Stimulated activated CD4-positive, alpha-beta T cell treated with anti-CD3 and anti-CD28 coated beads, Interleukin-1b, Interleukin-23, amount 100 ng/mL, for 48 hours (primary cell): Measurements from ENCODE around the gene CEP85.
"Not testable (repeated sequence)": the region's sequence is repeated elsewhere in the genome, so short reads cannot be mapped to it uniquely, and the experiment has no call there.

Experiments
- DNase-seq: peaks from one replicate; pipeline ENCODE4 v3.0.0-alpha.2; 2020

Gene CEP85

GRCh38 chr1:26291433-26291832 lies 57.4 kb downstream of the CEP85 start:
- DNase-seq = no peak

GRCh38 chr1:26291939-26292338 lies 57.9 kb downstream of the CEP85 start:
- DNase-seq = no peak

GRCh38 chr1:26292735-26293134 lies 58.7 kb downstream of the CEP85 start:
- DNase-seq = not testable (repeated sequence)

DNA sequence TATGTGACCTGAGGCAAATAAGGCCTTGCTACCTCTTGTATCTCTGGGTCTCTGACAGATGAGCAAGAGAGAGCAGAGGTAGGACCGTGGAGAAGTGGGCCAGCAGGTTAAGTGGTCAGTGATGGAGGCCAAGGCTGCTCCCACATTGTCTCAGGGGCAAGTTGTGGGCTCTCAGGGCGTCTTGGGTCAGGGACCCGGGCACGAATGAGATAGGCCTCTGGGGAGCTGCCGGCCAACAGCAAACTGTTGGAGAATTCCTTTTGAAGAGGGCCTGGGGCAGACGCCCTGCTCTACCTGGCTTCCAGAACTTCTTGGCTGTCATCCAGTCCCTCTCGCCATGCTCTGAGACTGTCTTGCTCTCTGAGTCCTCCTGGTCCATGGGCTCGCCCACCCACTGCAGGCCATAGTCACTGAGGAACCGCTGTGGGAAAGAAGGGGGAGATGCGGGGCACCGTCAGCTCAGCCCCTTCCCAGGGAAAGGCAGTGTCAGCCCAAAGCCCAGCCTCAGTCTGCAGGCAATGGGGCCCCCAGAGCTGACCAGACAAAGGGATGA lies 60.0 kb downstream of the CEP85 start:
- no peak for DNase-seq

- no peak for DNase-seq
Measured at GRCh38 chr1:26295194-26296138, 61.5 kb downstream of the CEP85 start.

DNA sequence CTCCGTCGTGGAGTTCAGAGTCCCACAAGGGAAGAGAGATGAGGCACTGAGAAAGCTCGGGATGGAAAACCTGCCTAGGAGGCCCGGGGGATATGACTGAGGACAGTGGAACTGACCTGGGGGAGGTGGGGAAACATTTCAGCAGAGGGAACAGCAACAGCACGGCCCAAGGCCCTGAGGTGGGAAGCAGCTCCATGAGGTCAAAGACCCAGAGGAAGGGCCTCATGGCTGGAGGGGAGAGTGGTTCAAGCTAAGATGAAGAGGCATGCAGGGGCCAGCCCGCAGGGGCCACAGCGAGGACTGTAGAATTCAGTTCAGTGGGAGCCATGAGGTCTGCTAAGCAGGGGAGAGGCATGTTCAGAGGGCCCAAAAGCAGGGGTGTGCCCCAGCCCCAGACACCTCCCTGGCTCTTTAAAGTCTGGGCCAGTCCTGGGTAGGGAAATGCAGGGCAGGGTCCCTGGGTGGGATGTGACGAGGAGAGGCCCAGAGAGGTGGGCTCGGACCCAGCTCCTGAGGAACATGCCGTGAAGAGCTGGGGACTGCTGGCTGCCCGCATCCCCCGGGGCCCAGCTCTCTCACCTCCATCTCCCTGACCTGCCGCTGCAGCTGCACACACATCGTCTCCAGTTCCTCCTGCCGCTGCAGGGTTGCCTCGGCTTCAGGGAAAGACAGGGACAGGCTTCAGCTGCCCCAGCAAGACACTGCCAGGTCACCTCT lies 62.5 kb downstream of the CEP85 start:
- no peak for DNase-seq

- no peak for DNase-seq
Measured at GRCh38 chr1:26297057-26297790, 63.2 kb downstream of the CEP85 start.

DNA sequence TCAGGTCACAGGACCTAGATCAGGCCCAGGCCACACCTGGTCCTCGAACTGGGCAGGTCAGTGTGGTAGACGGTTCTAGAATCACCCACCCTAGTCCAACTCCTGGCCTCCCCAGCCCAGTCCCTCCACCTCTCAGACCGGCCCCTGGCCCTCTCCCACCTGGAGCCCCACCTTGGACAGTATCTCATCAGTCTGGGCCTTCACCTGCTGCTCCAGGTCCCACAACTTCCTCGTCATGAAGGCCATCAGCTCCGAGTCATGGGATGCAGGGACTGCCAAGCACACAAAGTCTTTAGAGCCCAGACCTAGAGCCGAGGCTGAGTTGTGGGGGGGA lies 63.8 kb downstream of the CEP85 start:
- no peak for DNase-seq

DNA sequence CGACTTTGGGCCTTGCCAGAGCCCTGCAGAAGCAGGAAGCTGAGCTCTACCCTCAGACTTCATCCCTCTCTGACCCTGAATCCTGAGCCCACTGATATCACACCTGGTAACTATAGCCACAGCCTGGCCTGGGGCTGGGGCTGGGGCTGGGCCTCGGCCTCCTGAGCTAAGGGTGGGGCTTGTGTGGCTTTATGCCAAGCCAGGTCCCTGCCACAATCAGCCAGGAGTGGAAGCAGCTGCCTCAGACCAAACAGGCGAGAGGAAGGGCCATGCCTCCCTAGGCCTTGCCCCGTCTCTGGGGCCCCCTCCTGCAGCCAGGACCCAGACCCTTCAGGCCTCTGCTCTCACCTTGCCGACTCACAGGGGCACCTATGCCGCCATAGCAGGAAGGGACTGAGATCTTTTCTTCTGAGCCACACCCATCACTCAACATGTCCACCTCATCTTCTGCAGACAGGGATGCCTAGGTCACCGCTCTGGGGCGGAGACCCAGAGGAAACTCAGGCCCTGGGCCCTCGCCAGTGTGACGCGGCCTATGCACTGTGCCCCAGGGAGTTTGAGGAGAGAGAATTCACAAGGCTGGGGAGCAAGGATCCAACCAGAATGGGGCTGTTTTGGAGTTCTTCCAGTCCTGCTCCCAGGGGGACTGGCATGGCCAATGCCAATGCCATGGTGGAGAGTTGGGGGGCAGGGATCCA lies 66.7 kb downstream of the CEP85 start:
- DNase-seq = no peak

DNA sequence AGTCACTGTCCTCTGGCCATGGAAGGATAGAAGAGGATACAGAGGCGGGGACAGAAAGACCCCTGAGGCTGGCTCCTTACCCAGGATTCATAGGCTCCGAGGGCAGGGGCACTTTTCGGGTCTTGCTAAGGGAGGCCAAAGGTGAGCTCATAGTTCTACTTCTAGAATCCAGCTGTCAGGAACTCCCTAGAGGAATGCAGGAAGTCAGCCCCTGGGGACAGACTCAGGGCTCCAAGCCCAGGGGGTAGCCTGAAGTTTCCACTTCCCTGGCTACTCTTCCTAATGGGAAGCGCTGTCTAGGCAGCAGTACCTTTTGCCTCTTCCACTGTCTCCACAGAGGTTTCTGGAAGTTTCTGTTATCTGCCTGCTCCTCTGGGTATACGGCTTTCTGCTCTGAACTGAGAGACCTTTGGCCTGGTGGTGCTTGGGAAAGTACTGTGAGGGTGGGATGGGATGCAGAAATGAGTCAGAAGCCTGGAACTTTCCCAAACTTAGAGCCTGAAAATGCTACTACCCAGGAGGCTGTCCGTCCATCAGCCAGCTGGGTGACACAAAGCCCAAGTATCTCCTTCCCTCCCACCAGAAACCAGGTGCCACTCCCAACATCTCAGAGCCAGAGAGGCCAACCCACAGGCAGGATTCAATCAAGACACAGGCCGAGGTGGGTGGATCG lies 68.9 kb downstream of the CEP85 start:
- DNase-seq = no peak

GRCh38 chr1:26305667-26306289 lies 71.8 kb downstream of the CEP85 start:
- no peak for DNase-seq

DNA sequence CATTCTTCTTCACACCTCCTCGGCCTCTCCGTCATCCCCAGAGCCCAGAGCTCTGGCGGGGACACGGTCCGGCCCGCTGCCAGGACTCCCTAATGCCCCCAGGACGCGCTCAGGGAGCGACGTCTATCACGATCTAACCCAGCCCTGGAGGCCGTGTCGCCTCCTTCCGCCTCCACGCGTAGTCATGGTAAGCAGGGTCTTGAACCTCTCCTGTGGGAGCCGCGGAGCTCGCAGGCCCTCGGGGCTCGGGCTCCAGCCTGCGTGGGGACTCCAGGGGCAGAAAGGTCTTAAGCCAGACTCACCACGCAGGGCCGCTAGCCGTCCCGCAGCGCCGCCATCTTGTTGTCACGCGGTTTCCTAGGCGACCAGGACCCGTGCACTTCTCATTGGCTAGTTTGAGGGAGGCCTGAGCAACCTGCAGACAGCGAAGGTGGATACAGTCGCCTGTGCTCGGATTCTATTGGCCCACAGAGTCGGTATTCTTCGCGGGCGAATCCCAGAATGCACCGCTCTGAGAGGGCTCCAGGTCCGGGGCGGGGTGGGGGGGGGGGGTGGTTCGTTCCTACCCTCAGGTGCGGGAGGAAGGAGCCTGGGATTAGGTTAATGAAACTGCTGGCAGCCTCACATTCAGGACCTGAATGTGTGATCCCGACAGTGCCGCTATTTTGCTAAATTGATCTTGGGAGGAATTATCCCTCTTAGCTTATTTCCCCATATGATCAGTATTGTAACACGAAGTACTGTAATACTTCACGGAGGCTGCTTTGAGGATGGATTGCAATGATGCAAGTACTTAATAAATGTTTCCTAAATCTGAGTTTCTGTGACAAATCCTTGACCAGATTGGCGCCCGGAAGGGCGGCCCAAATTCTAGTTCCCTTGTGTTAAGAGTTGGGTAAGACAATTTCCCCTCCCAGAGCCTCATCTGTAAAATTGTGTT lies 72.6 kb downstream of the CEP85 start, which contains the start of gene UBXN11:
Gene UBXN11 (minus strand): TSS at position 347 of the 940 bp plus-strand sequence. CDS start 3,753 bp downstream, outside the sequence.
- peak; percentile 95 for DNase-seq

DNA sequence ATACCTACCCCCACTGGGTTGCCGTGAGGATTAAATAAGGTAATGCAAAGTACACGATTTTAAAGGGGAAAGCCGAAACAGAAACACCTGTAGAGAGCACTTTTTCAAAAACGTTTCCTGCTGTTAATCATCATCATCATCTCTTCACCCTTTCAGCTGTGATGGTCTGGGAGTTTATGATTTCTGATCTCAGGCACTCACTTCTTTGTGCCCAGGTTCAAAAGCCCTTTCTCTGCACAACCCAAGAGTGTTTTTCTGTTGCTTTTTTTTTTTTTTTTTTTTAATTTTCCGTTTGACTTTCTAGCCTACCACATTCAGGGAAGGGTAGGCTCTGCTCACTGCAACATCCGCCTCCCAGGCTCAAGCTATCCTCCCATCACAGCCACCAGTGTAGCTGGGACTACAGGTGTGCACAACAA lies 73.4 kb downstream of the CEP85 start:
- no peak for DNase-seq

GRCh38 chr1:26307966-26308899 lies 74.2 kb downstream of the CEP85 start:
- peak; percentile 52 for DNase-seq

DNA sequence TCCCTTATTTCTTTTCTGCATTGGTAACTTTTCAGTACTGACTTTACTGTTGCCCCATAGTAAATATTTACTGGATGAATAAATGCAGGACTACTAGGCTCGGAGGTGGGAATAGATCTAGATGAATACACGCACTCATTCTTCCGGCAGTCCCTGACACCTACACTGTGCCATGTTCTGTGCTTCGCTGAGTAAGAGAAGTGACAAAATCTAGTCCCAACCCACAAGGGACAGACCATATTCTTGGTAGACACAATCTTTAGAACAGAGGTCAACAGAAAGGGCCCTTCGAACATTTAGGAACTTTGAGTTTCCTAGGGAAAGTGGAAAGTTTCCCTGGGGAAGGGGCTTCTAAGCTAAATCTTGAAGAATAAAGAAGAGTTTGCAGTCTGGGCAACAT lies 80.5 kb downstream of the CEP85 start:
- no peak for DNase-seq

GRCh38 chr1:26315874-26316850 lies 82.2 kb downstream of the CEP85 start:
- no peak for DNase-seq

GRCh38 chr1:26317146-26317545 lies 83.1 kb downstream of the CEP85 start:
- DNase-seq = no peak
